Esophagus squamous epithelium (tissue), 5 donors: ENCODE results near the gene MED15. TPM values are rescaled to one million over a fixed set of nuclear protein-coding genes. Genes with fewer than 3 reads are reported as not detected.

ENCODE experiments used
- DNase-seq: peaks from one replicate; lab custom pipeline; 2025; lab: John Stamatoyannopoulos, UW
- H3K27ac ChIP-seq, 4 donors: fragments of 200-600 bp; sonication (generic); one replicate each; pipeline ENCODE4 v1.5.1; 2016 to 2019; ENCODE audit warnings: mild to moderate bottlenecking in 1 of 4
- H3K27me3 ChIP-seq, 4 donors: fragments of 200-600 bp; sonication (generic); 1 replicate in 3 of 4; 2 replicates in 1 of 4; pipeline versions ENCODE4 v1.5.1 to v1.6.0; 2017 to 2021; ENCODE audit warnings: antibody characterized with exemption in 1 of 4
- H3K36me3 ChIP-seq, 3 donors: fragments of 200-600 bp; sonication (generic); one replicate each; pipeline ENCODE4 v1.5.1; 2016 to 2019
- H3K4me1 ChIP-seq, 3 donors: fragments of 200-600 bp; sonication (generic); one replicate each; pipeline ENCODE4 v1.5.1; 2017 to 2019
- H3K4me3 ChIP-seq, 4 donors: fragments of 200-600 bp; sonication (generic); 1 replicate in 3 of 4; 2 replicates in 1 of 4; pipeline ENCODE4 v1.5.1; 2016 to 2019; ENCODE audit warnings: mild to moderate bottlenecking in 2 of 4, moderate library complexity in 1 of 4
- H3K9me3 ChIP-seq, 3 donors: fragments of 200-600 bp; sonication (generic); one replicate each; pipeline ENCODE4 v1.5.1; 2016 to 2019
- CTCF ChIP-seq, 6 experiments: fragments of 450-650 bp in 4 of 6; fragments of 200-600 bp in 2 of 6; sonication (generic) in 2 of 6; IDR thresholded peaks; one replicate each; pipeline ENCODE4 v1.5.1; 2016 to 2019; ENCODE audit warnings: antibody characterized with exemption in 6 of 6, mild to moderate bottlenecking in 4 of 6, moderate library complexity in 4 of 6
- POLR2A ChIP-seq, 4 donors: fragments of 450-650 bp; IDR thresholded peaks; one replicate each; pipeline ENCODE4 v1.6.1; 2017; ENCODE audit warnings: antibody characterized with exemption in 4 of 4, mild to moderate bottlenecking in 4 of 4, moderate library complexity in 3 of 4
- WGBS, 2 donors: methylation state at CpG; one replicate each; pipeline ENCODE4 v1.1.5; 2018; 5-methylcytosine and 5-hydroxymethylcytosine counted together
- intact Hi-C: fragments of 100-400 bp; cut with DNase I; formaldehyde crosslinking; loops from one replicate; pipeline ENCODE4 v1.15.0; 2022
- total RNA-seq, 4 donors: library from RNA; depleted of rRNA; stranded (reverse); fragments of >200 nt; gene quantifications; one replicate each; pipeline ENCODE4 v1.1.0, GENCODE V29; 2016
- donor health status: DM: yes; HTN: yes; CAD: no.

The MED15 gene
- total RNA-seq, 4 donors from 2014 or later: 31.6 to 51.4 (median 46.1) TPM

GRCh38 chr22:20578707-20579106 lies 71.3 kb downstream of the MED15 start:
- no peak for TF ChIP-seq POLR2A (IDR thresholded peaks at IDR 0.05)
- no peak for TF ChIP-seq CTCF (IDR thresholded peaks at IDR 0.05)
- Histone ChIP-seq H3K27me3 (no peaks in the 10 kb centered on the region), H3K36me3 (peaks cover 32 to 100% (median 45%) of the 10 kb centered on the region in 3 donors), H3K9me3 (no peaks in the 10 kb centered on the region), H3K4me3 (no peak overlapping the region), H3K27ac (no peak overlapping the region), H3K4me1 (peaks cover 0 to 22% (median 5%) of the 10 kb centered on the region in 3 donors)
- intact Hi-C loops: no loop called here
- no peak for DNase-seq
- 75% methylated on average over 5 of the region's 5 CpGs; no CpG with 5 or more reads in 1 of the 2 donors for WGBS, 2 donors

- no peak for DNase-seq
- 81 to 82% methylated on average over 4 to 6 of the region's 14 CpGs for WGBS, 2 donors
- Histone ChIP-seq H3K4me1 (peaks cover 0 to 30% (median 5%) of the 10 kb centered on the region in 3 donors), H3K4me3 (no peak overlapping the region), H3K9me3 (no peaks in the 10 kb centered on the region), H3K27ac (no peak overlapping the region), H3K36me3 (peaks cover 28 to 100% (median 42%) of the 10 kb centered on the region in 3 donors), H3K27me3 (no peaks in the 10 kb centered on the region)
- intact Hi-C loops: no loop called here
- TF ChIP-seq POLR2A (IDR thresholded peaks at IDR 0.05): no peak
- TF ChIP-seq CTCF (IDR thresholded peaks at IDR 0.05): no peak
These were observed 72.1 kb downstream of the MED15 start for GRCh38 chr22:20579273-20580120.

GRCh38 chr22:20580179-20580578 lies 72.8 kb downstream of the MED15 start:
- TF ChIP-seq POLR2A (IDR thresholded peaks at IDR 0.05) (no peak), CTCF (IDR thresholded peaks at IDR 0.05) (no peak)
- peaks cover 25 to 100% (median 44%) of the 10 kb centered on the region in 3 donors for H3K36me3 ChIP-seq
- no peak overlapping the region for H3K4me3 ChIP-seq
- no peak for DNase-seq
- H3K4me1 ChIP-seq: peaks cover 5 to 37% (median 12%) of the 10 kb centered on the region in 3 donors
- intact Hi-C loops: no loop called here
- H3K27me3 ChIP-seq: no peaks in the 10 kb centered on the region
- 91% methylated on average over 5 of the region's 7 CpGs; no CpG with 5 or more reads in 1 of the 2 donors for WGBS, 2 donors
- no peaks in the 10 kb centered on the region for H3K9me3 ChIP-seq
- H3K27ac ChIP-seq: no peak overlapping the region

- peaks cover 25 to 100% (median 46%) of the 10 kb centered on the region in 3 donors for H3K36me3 ChIP-seq
These were observed 73.4 kb downstream of the MED15 start for GRCh38 chr22:20580611-20581502.

More at GRCh38 chr22:20580611-20581502, 73.4 kb downstream of the MED15 start:
- Histone ChIP-seq H3K27ac (no peak overlapping the region), H3K9me3 (no peaks in the 10 kb centered on the region), H3K4me1 (peaks cover 12 to 44% (median 18%) of the 10 kb centered on the region in 3 donors), H3K27me3 (no peaks in the 10 kb centered on the region), H3K4me3 (no peak overlapping the region)
- no peak for DNase-seq
- intact Hi-C loops: no loop called here
- TF ChIP-seq POLR2A (IDR thresholded peaks at IDR 0.05) (no peak), CTCF (IDR thresholded peaks at IDR 0.05) (no peak)
- 88 to 89% methylated on average over 11 of the region's 19 CpGs for WGBS, 2 donors
